Measurements from ENCODE around the gene FGFR2. TPM values are rescaled to one million over a fixed set of nuclear protein-coding genes. Genes with fewer than 3 reads are reported as not detected.

The FGFR2 gene
- total RNA-seq, 4 donors from 2014 or later: 0.11 to 0.31 (median 0.22) TPM; not detected in 1

GRCh38 chr10:121596689-121597503 lies 1.3 kb downstream of the FGFR2 start:
- no peak for TF ChIP-seq POLR2A (IDR thresholded peaks at IDR 0.05)
- TF ChIP-seq CTCF (IDR thresholded peaks at IDR 0.05 in 4 of 5, conservative IDR thresholded peaks at IDR 0.05 in 1 of 5): no peak
- H3K27ac ChIP-seq: no peak overlapping the region
- in situ Hi-C loops (cut with MboI; ENCODE audit: low sequenced_read_pairs in 4 of 4) (no loop called here), intact Hi-C loops (cut with DNase I; ENCODE audit: low total_unique reads) (no loop called here)
- peaks cover 49 to 72% (median 66%) of the 10 kb centered on the region in 3 donors for H3K27me3 ChIP-seq
- DNase-seq (no peak), ATAC-seq (no peak)
- H3K9me3 ChIP-seq: no peaks in the 10 kb centered on the region
- peaks cover 0 to 6% of the 10 kb centered on the region in 2 donors for H3K4me1 ChIP-seq
- no peaks in the 10 kb centered on the region for H3K36me3 ChIP-seq
- peak overlapping the region in 1 of 4 donors; percentile 38 for H3K4me3 ChIP-seq

DNA sequence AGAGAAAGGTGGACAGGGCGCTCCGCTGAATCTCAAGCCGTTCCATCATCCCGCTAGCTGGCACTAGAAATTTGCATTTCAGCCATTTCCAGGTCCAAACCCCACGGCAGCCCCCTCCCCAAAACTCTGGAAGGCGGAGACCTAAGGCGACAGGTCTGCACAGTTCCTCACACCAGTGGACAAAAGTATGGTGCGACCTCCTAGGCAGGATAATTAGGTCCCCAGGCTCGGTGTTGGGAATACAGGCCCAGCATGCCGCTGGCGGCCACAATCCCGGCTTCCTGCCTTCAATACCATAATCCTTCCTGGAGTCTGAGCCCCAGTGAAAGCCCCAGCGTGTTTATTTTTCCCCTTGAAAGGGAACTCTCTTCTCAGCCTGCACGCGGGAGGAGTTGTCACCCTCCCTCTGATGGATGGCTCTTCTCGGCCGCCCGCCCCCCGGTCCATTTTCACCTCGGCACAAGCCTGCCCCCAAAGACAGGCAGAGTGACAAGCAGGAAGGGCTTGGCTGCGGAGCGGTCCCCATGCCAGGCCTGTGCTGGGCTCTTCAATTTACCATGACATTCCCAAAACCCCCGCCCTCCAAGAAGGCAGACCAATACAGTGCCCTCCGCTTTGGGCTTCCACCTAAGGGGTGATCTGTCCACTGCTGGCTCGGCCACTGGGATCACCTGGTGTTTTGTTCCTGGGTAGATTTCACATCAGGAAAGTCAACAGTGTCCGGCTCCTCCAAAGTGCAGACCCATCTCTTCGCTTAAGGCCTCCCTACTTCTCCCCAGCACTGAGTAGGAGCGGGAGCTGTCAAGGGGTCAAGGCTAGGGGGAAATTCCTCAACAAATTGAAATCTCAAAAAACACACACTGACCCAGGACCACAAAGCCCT lies 2.2 kb downstream of the FGFR2 start:
- intact Hi-C loops (cut with DNase I; ENCODE audit: low total_unique reads) (no loop called here), in situ Hi-C loops (cut with MboI; ENCODE audit: low sequenced_read_pairs in 4 of 4) (no loop called here)
- ATAC-seq (no peak), DNase-seq (no peak)
- no peaks in the 10 kb centered on the region for H3K36me3 ChIP-seq
- H3K9me3 ChIP-seq: no peaks in the 10 kb centered on the region
- peaks cover 0 to 6% of the 10 kb centered on the region in 2 donors for H3K4me1 ChIP-seq
- TF ChIP-seq CTCF (IDR thresholded peaks at IDR 0.05 in 4 of 5, conservative IDR thresholded peaks at IDR 0.05 in 1 of 5) (no peak), POLR2A (IDR thresholded peaks at IDR 0.05) (no peak)
- peaks cover 44 to 67% (median 62%) of the 10 kb centered on the region in 3 donors for H3K27me3 ChIP-seq
- H3K27ac ChIP-seq: no peak overlapping the region
- no peak overlapping the region for H3K4me3 ChIP-seq

DNA sequence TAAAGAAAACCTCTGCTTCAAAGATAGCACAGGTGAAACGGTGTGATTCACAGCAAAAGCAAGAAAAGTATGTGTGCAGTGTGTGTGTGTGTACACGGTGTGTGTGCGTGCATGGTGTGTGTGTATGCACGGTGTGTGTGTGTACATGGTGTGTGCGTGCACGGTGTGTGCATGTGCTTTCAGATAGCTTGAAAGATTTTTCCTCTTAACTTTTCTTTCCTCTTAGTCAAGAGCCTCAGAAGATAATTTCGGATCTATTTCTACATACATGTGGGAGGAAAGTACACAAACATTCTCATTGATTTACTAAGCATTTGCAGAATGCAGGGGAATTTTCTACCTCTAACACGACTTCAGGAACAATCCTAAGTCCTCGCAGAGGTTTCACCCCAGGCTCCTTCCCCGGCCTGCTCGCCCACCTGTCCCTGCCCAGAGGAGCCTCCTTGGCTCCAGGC lies 2.9 kb downstream of the FGFR2 start:
- no peak overlapping the region for H3K4me3 ChIP-seq
- DNase-seq (no peak), ATAC-seq (no peak)
- H3K9me3 ChIP-seq: no peaks in the 10 kb centered on the region
- TF ChIP-seq POLR2A (IDR thresholded peaks at IDR 0.05): no peak
- TF ChIP-seq CTCF (IDR thresholded peaks at IDR 0.05 in 4 of 5, conservative IDR thresholded peaks at IDR 0.05 in 1 of 5): no peak
- H3K27ac ChIP-seq: no peak overlapping the region
- peaks cover 0 to 6% of the 10 kb centered on the region in 2 donors for H3K4me1 ChIP-seq
- in situ Hi-C loops (cut with MboI; ENCODE audit: low sequenced_read_pairs in 4 of 4) (no loop called here), intact Hi-C loops (cut with DNase I; ENCODE audit: low total_unique reads) (no loop called here)
- H3K27me3 ChIP-seq: peaks cover 43 to 60% (median 59%) of the 10 kb centered on the region in 3 donors
- H3K36me3 ChIP-seq: no peaks in the 10 kb centered on the region

- no peak for ATAC-seq
- Histone ChIP-seq H3K4me1 (peaks cover 0 to 6% of the 10 kb centered on the region in 2 donors), H3K27me3 (peaks cover 42 to 55% (median 54%) of the 10 kb centered on the region in 3 donors), H3K36me3 (no peaks in the 10 kb centered on the region), H3K4me3 (no peak overlapping the region), H3K9me3 (no peaks in the 10 kb centered on the region), H3K27ac (no peak overlapping the region)
- DNase-seq: no peak
- intact Hi-C loops (cut with DNase I; ENCODE audit: low total_unique reads): no loop called here
- no peak for TF ChIP-seq CTCF (IDR thresholded peaks at IDR 0.05 in 4 of 5, conservative IDR thresholded peaks at IDR 0.05 in 1 of 5)
- no peak for TF ChIP-seq POLR2A (IDR thresholded peaks at IDR 0.05)
- in situ Hi-C loops (cut with MboI; ENCODE audit: low sequenced_read_pairs in 4 of 4): no loop called here
Observed at GRCh38 chr10:121594623-121595350, 3.5 kb downstream of the FGFR2 start.

Measured in gastrocnemius medialis (tissue), 4 donors.